ENCODE data around the gene MACROD1.

DNA sequence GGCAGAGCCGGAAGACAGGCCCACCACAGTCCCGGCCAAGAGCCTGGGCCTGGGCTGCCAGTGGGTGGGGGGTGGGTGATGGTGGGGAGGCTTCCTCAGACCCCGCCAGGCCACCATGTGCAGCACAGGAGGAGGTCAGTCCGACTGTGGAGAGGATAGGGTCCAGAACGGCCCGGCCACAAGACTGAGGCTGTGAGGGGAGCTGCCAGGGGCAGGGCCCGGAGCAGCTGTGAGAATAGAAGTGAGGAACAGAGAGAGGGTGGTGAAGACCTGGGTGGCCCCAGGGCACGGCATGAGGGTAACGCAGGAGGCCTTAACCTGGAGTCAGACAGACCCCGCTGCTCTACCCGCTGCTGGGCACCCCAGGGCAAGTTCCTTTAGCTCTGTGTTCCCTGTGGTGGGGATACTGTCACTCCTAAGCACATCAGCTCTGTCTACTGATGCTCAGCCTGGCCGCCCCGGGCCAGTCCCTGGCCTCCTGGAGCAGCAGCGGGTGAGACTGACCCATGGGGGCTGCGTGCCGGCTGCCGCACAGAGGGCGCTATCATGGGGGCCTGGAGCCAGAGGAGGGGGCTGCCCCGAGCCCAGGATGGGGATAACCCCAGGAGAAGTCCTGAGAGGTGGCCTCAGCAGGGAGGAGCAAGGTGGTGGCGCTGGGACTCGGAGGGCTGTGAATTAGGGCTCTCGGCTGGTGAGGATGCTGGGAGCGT, 42.3 kb upstream of the MACROD1 start:
- TF ChIP-seq, protein P1, sequence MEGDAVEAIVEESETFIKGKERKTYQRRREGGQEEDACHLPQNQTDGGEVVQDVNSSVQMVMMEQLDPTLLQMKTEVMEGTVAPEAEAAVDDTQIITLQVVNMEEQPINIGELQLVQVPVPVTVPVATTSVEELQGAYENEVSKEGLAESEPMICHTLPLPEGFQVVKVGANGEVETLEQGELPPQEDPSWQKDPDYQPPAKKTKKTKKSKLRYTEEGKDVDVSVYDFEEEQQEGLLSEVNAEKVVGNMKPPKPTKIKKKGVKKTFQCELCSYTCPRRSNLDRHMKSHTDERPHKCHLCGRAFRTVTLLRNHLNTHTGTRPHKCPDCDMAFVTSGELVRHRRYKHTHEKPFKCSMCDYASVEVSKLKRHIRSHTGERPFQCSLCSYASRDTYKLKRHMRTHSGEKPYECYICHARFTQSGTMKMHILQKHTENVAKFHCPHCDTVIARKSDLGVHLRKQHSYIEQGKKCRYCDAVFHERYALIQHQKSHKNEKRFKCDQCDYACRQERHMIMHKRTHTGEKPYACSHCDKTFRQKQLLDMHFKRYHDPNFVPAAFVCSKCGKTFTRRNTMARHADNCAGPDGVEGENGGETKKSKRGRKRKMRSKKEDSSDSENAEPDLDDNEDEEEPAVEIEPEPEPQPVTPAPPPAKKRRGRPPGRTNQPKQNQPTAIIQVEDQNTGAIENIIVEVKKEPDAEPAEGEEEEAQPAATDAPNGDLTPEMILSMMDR (optimal IDR thresholded peaks at IDR 0.05 in 1 of 3, IDR thresholded peaks at IDR 0.05 in 1 of 3, conservative IDR thresholded peaks at IDR 0.05 in 1 of 3; ENCODE audit: extremely low read depth in 1 of 3, insufficient read depth in 2 of 3, low read length in 3 of 3) = no peak
- TF ChIP-seq EZH2 (IDR thresholded peaks at IDR 0.05; ENCODE audit: low read length) = no peak

All from keratinocyte (primary cell).